Stimulated activated naive CD8-positive, alpha-beta T cell treated with anti-CD3 and anti-CD28 coated beads, Interleukin-15, Interleukin-2, amounts not matched to agents 100 U/mL and 50 U/mL, for 24 hours (primary cell): ENCODE measurements around the gene ITFG1.

Experiments
- ATAC-seq: fragments of 150-1000 bp; cut with Tn5 transposase; one replicate; pipeline ENCODE4 v1.10.0; 2021
- DNase-seq: peaks from one replicate; pipeline ENCODE4 v3.0.0; 2021

The ITFG1 gene

GRCh38 chr16:47323241-47323640, 137.6 kb downstream of the ITFG1 start:
- ATAC-seq (no peak), DNase-seq (no peak)

- ATAC-seq (no peak), DNase-seq (no peak)
These were observed 140.1 kb downstream of the ITFG1 start for GRCh38 chr16:47320546-47321310.

- DNase-seq (no peak), ATAC-seq (no peak)
These were observed 143.2 kb downstream of the ITFG1 start for GRCh38 chr16:47317465-47318240.

GRCh38 chr16:47316442-47317015, 144.3 kb downstream of the ITFG1 start:
- no peak for DNase-seq
- ATAC-seq = no peak

- no peak for ATAC-seq
- no peak for DNase-seq
These were observed 148.9 kb downstream of the ITFG1 start for GRCh38 chr16:47311738-47312505.

- DNase-seq (no peak), ATAC-seq (no peak)
These were observed 150.1 kb downstream of the ITFG1 start for GRCh38 chr16:47310792-47311211.

- ATAC-seq (no peak), DNase-seq (no peak)
These were observed 151.1 kb downstream of the ITFG1 start for GRCh38 chr16:47309581-47310312.

- no peak for DNase-seq
- ATAC-seq = no peak
These were observed 152.3 kb downstream of the ITFG1 start for GRCh38 chr16:47308601-47309000.

GRCh38 chr16:47304563-47304962, 156.3 kb downstream of the ITFG1 start:
- ATAC-seq = no peak
- no peak for DNase-seq

GRCh38 chr16:47299587-47299986, 161.3 kb downstream of the ITFG1 start:
- DNase-seq (no peak), ATAC-seq (no peak)

GRCh38 chr16:47284999-47285398, 175.9 kb downstream of the ITFG1 start:
- ATAC-seq (no peak), DNase-seq (no peak)

GRCh38 chr16:47278306-47278970, 182.4 kb downstream of the ITFG1 start:
- ATAC-seq = no peak
- no peak for DNase-seq

- no peak for DNase-seq
- ATAC-seq = no peak
These were observed 184.3 kb downstream of the ITFG1 start for GRCh38 chr16:47276522-47276921.

GRCh38 chr16:47262938-47263337, 197.9 kb downstream of the ITFG1 start:
- DNase-seq (no peak), ATAC-seq (no peak)

GRCh38 chr16:47260503-47260902, 200.4 kb downstream of the ITFG1 start:
- ATAC-seq = no peak
- no peak for DNase-seq

- peak; percentile 10 for DNase-seq
- no peak for ATAC-seq
These were observed 201.9 kb downstream of the ITFG1 start for GRCh38 chr16:47258874-47259461.

- ATAC-seq (no peak), DNase-seq (no peak)
These were observed 206.1 kb downstream of the ITFG1 start for GRCh38 chr16:47254756-47255155.

GRCh38 chr16:47250983-47251382, 209.9 kb downstream of the ITFG1 start:
- ATAC-seq = no peak

GRCh38 chr16:47247690-47248089, 213.2 kb downstream of the ITFG1 start:
- ATAC-seq (no peak), DNase-seq (no peak)

More at GRCh38 chr16:47250983-47251382, 209.9 kb downstream of the ITFG1 start:
- DNase-seq = no peak

- DNase-seq = no peak
- no peak for ATAC-seq
These were observed 216.7 kb downstream of the ITFG1 start for GRCh38 chr16:47244206-47244605.

- ATAC-seq = no peak
- DNase-seq = no peak
These were observed 219.8 kb downstream of the ITFG1 start for GRCh38 chr16:47241061-47241460.
